Vagina (tissue), 2 donors: Measurements from ENCODE around the gene CNTNAP5.

Experiments used
- CTCF ChIP-seq, 3 experiments: fragments of 450-650 bp in 2 of 3; fragments of 200-600 bp in 1 of 3; sonication (generic) in 1 of 3; IDR thresholded peaks; one replicate each; pipeline ENCODE4 v1.5.1; 2017 to 2019; ENCODE audit warnings: antibody characterized with exemption in 3 of 3, mild to moderate bottlenecking in 2 of 3, moderate library complexity in 2 of 3
- POLR2A ChIP-seq, 2 donors: fragments of 450-650 bp; IDR thresholded peaks; one replicate each; pipeline ENCODE4 v1.6.1; 2017; ENCODE audit warnings: antibody characterized with exemption in 2 of 2, mild to moderate bottlenecking in 2 of 2, moderate library complexity in 2 of 2
- POLR2AphosphoS5 ChIP-seq, 2 donors: sonication (generic); formaldehyde crosslinking; IDR thresholded peaks; one replicate each; pipeline ENCODE4 v1.9.0; 2017; ENCODE audit warnings: antibody characterized with exemption in 2 of 2, mild to moderate bottlenecking in 2 of 2, low read depth in 1 of 2; ENCODE audit not compliant: insufficient read depth in 1 of 2

- TF ChIP-seq CTCF (IDR thresholded peaks at IDR 0.05): no peak
- no peak for TF ChIP-seq POLR2A (IDR thresholded peaks at IDR 0.05)
- TF ChIP-seq POLR2AphosphoS5 (IDR thresholded peaks at IDR 0.05; ENCODE audit: insufficient read depth in 1 of 2, low read depth in 1 of 2): no peak
Measured at GRCh38 chr2:124822516-124822915, 797.4 kb downstream of the CNTNAP5 start.
